GM12892 (cell line): ENCODE measurements around the gene ZNF436.

Experiments used
- POLR2A ChIP-seq: IDR thresholded peaks from 2 replicates; pipeline ENCODE4 v1.6.1; 2011; ENCODE audit warnings: low read depth, low read length, control low read depth
- POLR2AphosphoS5 ChIP-seq: IDR thresholded peaks from 2 replicates; pipeline ENCODE4 v1.6.1; 2011; ENCODE audit warnings: low read depth, low read length, control low read depth
- TAF1 ChIP-seq: IDR thresholded peaks from 2 replicates; pipeline ENCODE4 v1.6.1; 2011; ENCODE audit warnings: low read depth, mild to moderate bottlenecking, control low read depth, low read length, borderline replicate concordance

- no peak for TF ChIP-seq POLR2AphosphoS5
- no peak for TF ChIP-seq TAF1
- no peak for TF ChIP-seq POLR2A
Observed at GRCh38 chr1:23393706-23394105, 24.1 kb upstream of the ZNF436 start.
